GM19372 (cell line): ENCODE results near the gene C2orf68.
"Not testable (repeated sequence)": the region's sequence is repeated elsewhere in the genome, so short reads cannot be mapped to it uniquely, and the experiment has no call there.

Experiments
- ATAC-seq: cut with Tn5 transposase; IDR thresholded peaks from one replicate; pipeline ENCODE4 v1.9.1; 2021; ENCODE audit warnings: mild to moderate bottlenecking, low read depth, moderate library complexity; ENCODE audit not compliant: unreplicated experiment

The C2orf68 gene

DNA sequence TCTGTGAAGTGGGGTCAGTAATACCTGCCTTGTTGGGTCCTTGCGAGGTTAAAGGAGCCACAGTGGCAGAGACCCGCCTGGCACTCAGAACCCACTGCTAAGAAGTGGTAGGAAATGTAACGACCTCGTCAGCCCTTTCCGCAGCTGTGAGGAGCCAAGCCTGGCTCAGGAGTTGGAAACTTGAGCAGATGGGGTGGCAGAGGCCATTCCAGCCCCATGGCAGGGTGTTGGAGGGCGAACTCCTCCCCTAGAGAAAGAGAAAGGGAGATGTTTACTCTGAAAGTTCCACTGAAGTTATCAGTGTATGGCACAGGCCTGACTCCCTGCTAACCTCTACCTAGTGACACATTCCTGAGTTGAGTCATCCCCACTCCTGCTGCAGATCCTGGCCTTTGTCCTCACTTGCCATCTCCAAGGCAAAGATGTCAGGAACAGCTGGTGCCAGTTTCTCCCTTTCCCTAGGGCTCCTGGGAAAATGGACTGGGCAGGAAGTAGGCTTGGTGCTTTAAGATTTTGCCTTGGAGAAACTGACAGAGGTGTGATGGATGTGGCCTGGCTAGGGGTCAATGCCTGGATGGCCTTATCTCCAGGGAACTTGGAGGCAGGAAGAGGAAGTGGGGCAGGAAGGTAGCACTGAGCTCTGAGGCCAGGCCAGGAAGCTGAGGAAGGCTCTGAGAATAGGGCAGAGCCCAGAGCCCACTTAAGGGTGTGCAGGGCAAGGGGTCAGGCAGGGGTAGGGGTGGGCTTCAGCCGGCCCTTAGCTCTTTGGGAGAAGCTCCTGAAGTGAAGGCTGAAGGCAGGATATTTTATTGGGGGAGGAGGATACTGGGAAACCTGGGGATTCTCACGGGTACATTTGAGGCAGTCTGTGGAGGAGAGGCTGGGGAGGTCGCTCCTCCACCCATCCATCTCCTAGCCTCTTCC is 26.7 kb downstream of the C2orf68 start:
- peak; percentile 22 for ATAC-seq

DNA sequence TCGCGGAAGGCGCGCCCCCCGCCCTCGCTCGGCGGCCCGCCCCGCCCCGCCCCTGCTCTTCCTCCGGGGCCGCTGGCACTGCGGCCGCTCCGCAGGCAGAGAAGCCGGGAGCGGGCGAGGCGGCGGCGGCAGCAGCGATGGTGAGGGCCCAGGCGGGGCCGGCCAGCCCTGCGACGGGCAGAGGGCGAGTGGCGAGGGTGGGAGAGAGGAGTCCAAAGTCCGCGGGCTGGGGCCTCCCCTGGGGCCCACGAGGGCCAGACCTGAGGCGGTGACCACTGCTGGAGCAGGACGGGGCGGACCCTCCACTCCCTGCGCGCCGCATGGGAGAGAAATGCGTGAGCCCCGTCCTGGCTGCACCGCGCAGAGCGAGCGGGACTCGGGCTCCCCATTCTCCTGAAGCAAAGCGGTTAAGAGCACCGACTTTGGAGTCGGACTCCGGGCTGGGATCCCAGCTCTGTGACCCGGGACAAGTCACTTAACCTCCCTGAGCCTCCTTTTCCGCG is 27.5 kb downstream of the C2orf68 start, which contains the start of gene VAMP5:
Gene VAMP5, plus strand, starts transcription at position 78 of the 503 bp plus-strand sequence. Its CDS starts 60 bp downstream, at position 138.
- peak; percentile 58 for ATAC-seq

- peak; percentile 18 for ATAC-seq
These were observed 28.1 kb downstream of the C2orf68 start for GRCh38 chr2:85583667-85584353.

DNA sequence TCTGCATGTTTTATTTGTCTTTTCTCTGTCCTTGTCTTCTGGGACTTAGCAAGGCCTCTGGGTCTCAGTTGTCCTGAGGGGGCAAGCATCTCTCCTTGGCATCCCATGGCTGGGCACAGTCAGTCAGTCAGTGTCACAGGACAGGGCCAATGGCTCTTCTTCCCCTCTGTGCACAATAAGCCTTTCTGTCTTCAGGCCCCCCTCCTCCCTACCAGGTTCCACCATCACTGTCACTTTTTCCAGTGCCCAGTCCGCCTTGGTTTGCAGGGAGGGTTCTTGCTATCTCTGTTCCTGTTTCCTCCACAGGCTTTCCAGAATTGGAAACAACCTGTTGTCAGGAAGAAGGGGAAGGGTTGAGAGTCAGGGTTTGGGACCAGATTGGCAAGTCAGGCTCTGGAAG is 29.4 kb downstream of the C2orf68 start:
- ATAC-seq = no peak

- ATAC-seq = no peak
These were observed 31.7 kb downstream of the C2orf68 start for GRCh38 chr2:85580206-85580605.

DNA sequence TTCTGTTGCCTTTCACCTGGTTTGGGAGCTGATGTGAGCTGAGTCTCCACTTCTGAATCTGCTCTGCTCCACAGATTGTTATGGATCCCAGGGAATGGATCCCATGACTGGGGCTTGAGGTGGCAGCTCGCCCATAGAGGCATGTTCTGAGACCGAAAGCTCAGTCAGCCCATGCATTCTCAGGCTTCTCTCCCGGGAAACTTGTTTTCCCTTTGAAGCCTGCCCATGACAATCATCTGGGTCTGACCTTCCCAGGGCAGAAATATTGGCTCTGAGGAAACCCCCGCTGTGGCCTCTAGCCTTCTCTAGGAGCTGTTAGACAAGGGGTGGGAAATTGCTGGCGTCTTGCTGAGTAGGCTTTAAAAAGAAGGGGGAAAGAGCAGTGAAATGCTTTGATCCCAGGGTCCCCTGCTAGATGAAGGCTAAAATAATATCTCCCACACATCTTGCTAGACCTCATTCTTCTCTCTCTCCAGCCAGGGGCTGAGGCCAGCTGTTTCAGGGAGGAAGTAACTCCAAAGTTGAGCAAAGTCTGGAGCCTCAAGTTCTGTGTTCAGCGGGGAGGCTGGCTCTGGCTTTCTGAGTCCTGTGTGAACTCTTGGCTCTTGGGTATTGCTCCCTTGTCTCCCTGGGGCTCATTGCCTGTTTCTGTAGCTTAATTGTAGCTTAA is 32.5 kb downstream of the C2orf68 start:
- ATAC-seq = no peak

DNA sequence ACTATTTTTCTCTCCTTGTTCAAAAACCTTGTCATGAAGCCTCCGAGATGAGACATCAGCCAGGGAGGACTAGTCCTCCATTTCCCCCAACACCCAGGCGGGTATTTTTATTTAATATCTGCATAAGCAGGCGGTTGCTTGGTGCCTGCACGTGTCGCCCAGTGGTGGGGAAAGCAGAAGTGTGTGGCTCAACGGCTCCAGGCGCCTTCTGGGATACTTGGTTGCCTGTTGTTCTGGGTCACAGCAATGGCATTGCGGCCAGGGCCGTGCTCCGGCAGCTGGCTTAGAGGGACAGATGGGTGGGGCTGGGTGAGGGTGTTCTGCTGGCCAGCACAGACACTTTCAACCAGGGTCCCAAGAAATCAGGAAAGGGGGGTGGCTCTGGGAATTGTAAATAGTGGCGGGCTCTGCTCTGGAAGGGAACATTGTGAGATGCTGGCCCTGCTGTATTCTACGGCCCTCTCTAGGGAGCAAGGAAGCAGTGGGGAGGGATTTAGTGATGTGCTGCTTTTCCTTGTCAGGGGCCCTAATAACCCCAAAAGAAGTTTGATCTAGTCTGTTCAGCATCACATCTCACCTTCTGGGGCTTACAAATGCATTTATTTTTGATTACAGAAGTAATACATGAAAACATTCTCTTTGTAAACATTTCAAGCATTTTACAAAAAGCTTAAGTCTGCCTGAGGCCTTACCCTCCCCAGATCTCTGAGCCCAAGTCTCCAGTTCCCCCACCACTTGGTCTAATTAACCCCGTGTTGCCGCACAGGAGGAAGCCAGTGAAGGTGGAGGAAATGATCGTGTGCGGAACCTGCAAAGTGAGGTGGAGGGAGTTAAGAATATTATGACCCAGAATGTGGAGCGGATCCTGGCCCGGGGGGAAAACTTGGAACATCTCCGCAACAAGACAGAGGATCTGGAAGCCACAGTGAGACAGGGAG is 33.4 kb downstream of the C2orf68 start:
- ATAC-seq = peak; percentile 52

DNA sequence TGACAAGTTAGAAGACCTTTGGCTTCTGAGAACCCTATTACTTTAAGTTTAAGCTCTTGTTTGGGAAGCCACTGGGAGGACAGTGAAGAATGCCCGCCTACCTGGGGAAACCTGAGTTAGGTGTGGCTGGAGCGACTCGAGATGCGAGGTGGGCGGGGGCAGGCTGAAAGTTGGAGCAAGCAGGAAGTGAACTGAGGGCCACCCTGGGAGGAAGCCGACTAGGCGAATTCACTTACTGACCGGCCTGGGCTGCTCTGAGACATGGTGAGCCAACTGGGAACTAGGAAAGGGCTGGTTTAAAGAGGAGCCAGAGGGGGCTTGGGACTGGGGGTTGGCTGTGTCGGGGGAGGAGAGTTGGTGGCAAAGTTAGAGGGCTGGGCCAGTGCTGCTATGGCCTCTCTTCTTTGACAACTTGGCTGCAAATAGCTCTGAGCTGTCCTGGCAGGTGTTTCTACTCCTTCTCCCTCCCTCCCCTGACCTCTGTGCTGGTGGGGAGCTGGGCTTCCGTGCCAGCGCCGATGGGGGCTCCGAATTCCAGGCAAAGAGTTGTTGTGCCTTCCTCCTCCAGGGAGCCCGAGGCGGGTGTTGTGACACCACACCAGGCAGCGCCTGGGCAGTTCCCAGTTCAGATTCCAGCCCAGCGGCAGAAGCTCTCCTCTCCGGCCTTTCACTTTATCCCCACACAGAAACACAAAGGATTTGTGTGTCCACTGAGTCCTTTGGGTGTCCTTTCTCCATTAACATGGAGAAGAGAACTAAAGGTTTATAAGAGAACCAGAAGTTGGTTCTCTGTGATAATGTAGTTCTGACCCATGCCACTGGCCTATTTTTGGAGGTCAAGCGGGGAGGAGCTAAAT is 34.3 kb downstream of the C2orf68 start, which contains the start of gene VAMP8:
Gene VAMP8, plus strand, starts transcription at position 201 of the 857 bp plus-strand sequence. Its CDS starts 61 bp downstream, at position 262.
- peak; percentile 71 for ATAC-seq

GRCh38 chr2:85577063-85577385 is 34.8 kb downstream of the C2orf68 start:
- ATAC-seq = no peak

DNA sequence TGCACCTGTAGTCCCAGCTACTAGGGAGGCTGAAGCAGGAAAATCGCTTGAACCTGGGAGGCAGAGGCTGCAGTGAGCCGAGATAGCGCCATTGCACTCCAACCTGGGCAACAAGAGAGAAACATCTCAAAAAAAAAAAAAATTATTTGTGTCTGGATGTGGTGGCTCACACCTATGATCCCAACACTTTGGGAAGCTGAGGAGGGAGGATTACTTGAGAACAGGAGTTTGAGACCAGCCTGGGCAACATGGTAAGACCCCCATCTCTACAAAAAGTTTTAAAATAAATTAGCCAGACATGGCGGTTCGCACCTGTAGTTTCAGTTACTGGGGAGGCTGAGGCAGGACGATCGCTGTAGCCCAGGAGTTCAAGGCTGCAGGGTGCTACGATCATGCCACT is 36.1 kb downstream of the C2orf68 start:
- ATAC-seq = no peak

GRCh38 chr2:85566265-85566664 is 45.6 kb downstream of the C2orf68 start:
- ATAC-seq = no peak

DNA sequence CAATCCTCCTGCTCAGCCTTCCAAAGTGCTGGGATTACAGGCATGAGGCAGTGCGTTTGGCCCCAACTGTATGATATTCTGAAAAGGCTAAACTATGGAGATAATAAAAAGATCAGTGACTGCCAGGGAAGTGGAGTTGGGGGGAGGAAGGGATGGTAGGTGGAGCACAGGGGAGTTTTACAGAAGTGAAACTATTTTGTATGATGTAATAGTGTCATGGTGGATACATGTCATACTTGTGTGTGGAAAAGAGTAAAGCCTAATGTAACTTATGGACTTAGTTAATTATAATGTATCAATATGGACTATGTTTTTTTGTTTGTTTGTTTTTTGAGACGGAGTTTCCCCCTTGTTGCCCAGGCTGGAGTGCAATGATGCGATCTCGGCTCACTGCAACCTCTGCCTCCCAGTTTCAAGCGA is 47.7 kb downstream of the C2orf68 start:
- ATAC-seq = no peak

- peak; percentile 92 for ATAC-seq
These were observed 50.3 kb downstream of the C2orf68 start, which contains the start of gene GGCX for GRCh38 chr2:85561280-85562212. TSS of gene GGCX (minus strand) at chr2:85561493. CDS start at chr2:85561428, 65 bp downstream.

- no peak for ATAC-seq
These were observed 51.0 kb downstream of the C2orf68 start for GRCh38 chr2:85560812-85561279.

GRCh38 chr2:85560403-85560726 is 51.5 kb downstream of the C2orf68 start:
- ATAC-seq = not testable (repeated sequence)

DNA sequence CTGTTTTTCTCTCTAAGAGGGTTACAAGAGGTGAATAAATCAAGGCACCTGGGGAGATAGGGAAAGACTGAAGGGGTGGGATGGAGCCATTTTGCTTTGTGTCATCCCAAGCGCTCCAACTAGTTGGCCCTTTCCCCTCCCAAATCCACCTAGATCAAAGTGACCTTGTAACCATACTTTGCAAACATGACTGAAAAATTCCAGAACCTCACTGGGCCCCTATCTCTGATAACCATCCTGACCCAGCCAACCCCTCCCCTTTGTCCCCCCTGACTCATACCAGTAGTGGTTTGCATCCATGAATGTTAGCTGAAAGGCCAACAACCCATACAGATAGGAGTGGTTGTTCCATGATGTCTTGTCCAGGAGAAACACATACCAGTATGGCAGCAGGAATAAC is 53.7 kb downstream of the C2orf68 start:
- ATAC-seq = no peak

DNA sequence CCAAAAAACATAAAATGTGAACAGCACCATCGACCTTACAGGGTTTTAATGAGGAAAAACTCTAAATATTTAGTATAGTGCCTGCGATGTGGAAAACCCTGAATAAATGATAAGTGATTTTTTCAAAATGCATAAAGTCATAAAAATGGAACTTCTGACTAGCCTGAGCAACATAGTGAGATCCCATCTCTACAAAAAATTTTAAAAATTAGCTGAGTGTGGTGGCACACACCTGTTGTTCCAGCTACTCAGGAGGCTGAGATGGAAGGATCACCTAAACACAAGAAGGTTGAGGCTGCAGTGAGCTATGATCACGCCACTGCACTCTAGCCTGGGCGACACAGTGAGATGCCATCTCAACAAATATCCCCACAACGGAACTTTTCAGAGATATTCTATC is 54.7 kb downstream of the C2orf68 start:
- ATAC-seq = no peak
